SKM-1 treated with dmso at 0.1 percent for 144 hours (cell line): Measurements from ENCODE around the gene CLEC2L.

Experiments used
- DNase-seq: peaks from one replicate; lab custom pipeline; 2025; ENCODE audit not compliant: unreplicated experiment; lab: John Stamatoyannopoulos, UW

CLEC2L gene

GRCh38 chr7:139522830-139523198 lies 671 bp upstream of the CLEC2L start:
- no peak for DNase-seq

- no peak for DNase-seq
Observed at GRCh38 chr7:139523968-139524815, 707 bp downstream of the CLEC2L start.

- no peak for DNase-seq
Observed at GRCh38 chr7:139525239-139525638, 1.8 kb downstream of the CLEC2L start.

- no peak for DNase-seq
Observed at GRCh38 chr7:139525750-139526149, 2.3 kb downstream of the CLEC2L start.

GRCh38 chr7:139526578-139527544 lies 3.4 kb downstream of the CLEC2L start:
- DNase-seq: no peak

- no peak for DNase-seq
Observed at GRCh38 chr7:139531094-139531493, 7.6 kb downstream of the CLEC2L start.

GRCh38 chr7:139532636-139533155 lies 9.2 kb downstream of the CLEC2L start:
- DNase-seq: no peak

GRCh38 chr7:139534096-139534495 lies 10.6 kb downstream of the CLEC2L start:
- no peak for DNase-seq

GRCh38 chr7:139534966-139535651 lies 11.6 kb downstream of the CLEC2L start:
- no peak for DNase-seq

GRCh38 chr7:139536152-139536551 lies 12.7 kb downstream of the CLEC2L start:
- no peak for DNase-seq

GRCh38 chr7:139538881-139539635 lies 15.6 kb downstream of the CLEC2L start:
- DNase-seq: no peak

GRCh38 chr7:139540203-139540602 lies 16.7 kb downstream of the CLEC2L start:
- no peak for DNase-seq

GRCh38 chr7:139541600-139542307 lies 18.3 kb downstream of the CLEC2L start:
- no peak for DNase-seq

GRCh38 chr7:139542308-139543151 lies 19.0 kb downstream of the CLEC2L start:
- DNase-seq: no peak

- DNase-seq: no peak
Observed at GRCh38 chr7:139543801-139544603, 20.5 kb downstream of the CLEC2L start.

- no peak for DNase-seq
Observed at GRCh38 chr7:139544645-139545044, 21.2 kb downstream of the CLEC2L start.

GRCh38 chr7:139548302-139549028 lies 25.0 kb downstream of the CLEC2L start:
- DNase-seq: no peak
